ENCODE results near the gene GATB.
"Not testable (repeated sequence)": the region's sequence is repeated elsewhere in the genome, so short reads cannot be mapped to it uniquely, and the experiment has no call there.

Gene GATB

DNA sequence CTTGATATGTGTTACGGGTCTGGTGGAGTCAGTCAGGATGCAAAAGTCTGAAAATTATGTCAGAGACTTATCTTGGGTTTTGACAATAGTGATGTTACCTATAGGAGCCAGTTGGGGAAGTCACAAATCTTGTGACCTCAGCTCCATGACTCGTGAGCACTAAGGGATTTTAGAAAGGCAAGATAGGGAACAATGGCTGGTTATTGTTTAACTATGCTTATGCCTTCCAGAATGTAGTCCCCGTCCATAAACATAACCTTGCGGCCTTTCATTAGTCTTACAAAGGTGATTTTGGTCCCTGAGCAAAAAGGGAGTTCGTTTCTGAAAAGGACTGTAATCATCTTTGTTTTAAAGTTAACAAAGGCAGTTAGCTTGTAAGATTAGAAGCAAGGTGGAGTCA, 23.9 kb upstream of the GATB start:
- DNase-seq = no peak

GRCh38 chr4:151783867-151784266, 23.1 kb upstream of the GATB start:
- DNase-seq = no peak

- DNase-seq = no peak
Observed at GRCh38 chr4:151782296-151782695, 21.5 kb upstream of the GATB start.

GRCh38 chr4:151781026-151781425, 20.2 kb upstream of the GATB start:
- peak; percentile 75 for DNase-seq

DNA sequence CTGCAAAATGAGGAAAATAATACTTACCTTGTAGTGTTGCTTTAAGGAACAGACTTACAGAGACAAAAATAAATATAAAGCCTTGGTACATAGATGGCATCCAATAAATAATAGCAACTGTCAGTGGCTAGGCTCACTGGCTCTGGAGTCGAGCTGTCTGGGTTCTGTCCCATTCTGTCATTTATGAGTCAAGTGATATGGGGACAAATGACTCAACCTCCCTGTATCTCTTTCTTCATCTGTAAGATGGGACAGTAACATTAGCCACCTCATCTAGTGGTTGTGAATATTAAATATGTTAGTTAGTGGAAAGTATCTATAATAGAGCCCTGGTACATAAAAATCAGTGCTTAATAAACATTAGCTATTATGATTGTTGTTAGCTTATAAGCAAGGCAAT, 16.7 kb upstream of the GATB start:
- no peak for DNase-seq

DNA sequence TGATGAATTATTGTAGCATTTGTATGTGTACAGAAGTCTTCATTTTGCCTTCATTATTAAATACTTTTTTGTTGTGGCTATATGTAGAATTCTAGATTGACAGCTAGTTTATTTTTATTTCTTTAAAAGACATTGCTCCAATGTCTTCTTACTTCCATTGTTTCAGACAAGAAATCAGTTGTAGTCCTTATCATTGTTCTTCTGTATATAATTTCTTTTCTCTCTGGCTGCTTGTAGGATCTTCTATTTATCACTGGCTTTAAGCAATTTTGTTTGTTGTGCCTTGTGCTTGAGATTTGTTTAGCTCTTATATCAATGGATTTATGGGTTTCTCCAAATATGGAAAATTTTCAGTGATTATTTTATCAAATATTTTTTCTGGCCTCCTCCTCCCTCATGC, 13.5 kb upstream of the GATB start:
- no peak for DNase-seq

GRCh38 chr4:151772274-151772673, 11.5 kb upstream of the GATB start:
- no peak for DNase-seq

GRCh38 chr4:151771664-151772063, 10.9 kb upstream of the GATB start:
- peak; percentile 20 for DNase-seq

DNA sequence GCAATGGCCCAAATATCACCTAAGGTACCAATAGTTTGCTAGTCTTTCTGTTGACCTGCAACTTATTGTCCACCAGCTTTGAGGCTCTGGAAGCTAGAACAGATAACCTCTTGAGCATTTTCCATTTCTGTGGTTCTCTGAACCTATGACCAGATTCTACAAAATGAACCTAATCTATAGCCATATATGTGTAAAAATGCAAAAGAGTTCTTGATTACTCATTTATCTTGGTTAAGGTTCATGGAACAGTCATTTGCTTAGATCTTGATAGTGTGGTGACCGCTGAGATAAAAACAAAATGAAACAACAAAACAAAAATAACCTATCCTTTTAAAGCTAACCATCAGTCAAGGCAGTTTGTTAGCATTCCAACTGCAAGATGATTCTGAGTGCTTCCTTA, 9.3 kb upstream of the GATB start:
- DNase-seq = no peak

DNA sequence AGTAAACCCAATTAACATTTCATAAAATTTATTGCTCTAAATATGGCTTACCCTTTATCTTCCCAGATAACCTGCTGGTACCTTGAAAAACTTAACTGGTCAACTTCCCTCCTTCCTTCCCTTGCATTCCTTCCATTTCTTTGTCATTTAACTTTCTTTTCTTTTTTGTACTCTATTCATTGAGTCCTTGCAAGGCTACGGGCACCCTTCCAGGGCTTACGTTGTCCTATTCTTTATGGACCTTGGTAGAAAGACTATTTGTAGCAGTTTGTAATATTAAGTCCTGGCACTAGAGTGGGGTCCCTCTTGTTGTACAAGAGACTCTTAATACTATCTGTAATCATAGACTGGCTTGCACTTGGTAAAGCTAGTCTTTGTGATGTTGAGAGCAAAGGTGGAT, 8.0 kb upstream of the GATB start:
- DNase-seq = no peak

DNA sequence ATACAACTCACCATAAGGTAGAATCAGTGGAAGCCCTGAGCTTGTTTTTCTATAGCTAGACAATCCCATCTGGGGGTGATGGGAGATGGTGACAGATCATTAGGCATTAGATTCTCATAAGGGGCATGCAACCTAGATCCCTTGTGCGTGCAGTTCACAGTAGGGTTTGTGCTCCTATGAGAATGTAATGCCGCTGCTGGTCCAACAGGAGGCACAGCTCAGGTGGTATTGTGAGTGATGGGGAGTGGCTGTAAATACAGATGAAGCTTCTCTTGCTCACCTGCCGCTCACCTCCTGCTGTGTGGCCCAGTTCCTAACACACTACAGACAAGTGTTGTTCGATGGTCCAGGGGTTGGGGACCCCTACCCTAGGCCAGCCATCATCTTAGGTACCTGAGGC, 5.9 kb upstream of the GATB start:
- DNase-seq = no peak

- no peak for DNase-seq
Observed at GRCh38 chr4:151760002-151760401, 805 bp downstream of the GATB start.

DNA sequence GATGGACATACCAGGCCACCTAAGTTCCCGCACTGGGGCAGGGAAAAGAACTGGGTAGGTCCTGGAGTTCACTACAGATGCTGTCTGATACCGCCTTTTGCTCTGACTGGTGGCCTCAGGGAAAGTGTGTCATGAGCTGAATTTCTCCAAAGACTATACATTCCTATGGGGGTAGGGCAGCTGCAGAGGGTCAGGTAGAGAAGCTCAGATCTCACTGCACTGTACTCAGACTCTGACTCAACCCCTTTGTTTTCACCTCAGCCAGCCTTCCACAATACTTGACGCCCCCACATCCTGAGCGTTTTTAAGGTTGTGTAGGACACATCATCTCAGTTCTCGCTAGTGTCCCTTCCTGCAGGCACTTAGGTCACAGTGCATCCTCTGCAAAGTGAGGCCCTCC, 7.8 kb downstream of the GATB start:
- DNase-seq = no peak

DNA sequence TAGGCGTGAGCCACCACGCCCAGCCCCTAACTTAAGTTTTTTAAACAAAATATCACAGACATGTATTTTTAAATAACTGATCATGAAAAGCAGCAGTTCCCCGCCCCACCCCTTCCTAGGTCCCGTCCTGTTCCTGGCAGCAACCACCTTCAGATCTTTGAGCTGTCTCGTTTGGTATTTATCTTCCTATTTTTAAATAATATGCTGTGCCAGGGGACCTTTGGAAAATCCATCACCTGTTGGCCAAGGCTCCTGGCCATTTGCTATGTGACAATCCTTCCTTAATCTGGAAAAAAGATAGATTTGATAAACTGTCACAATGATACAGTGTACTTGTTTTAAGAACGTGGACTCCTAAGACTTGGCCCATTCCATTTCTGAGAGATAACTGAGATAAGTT, 10.7 kb downstream of the GATB start:
- DNase-seq = no peak

GRCh38 chr4:151745481-151746231, 15.2 kb downstream of the GATB start:
- no peak for DNase-seq

DNA sequence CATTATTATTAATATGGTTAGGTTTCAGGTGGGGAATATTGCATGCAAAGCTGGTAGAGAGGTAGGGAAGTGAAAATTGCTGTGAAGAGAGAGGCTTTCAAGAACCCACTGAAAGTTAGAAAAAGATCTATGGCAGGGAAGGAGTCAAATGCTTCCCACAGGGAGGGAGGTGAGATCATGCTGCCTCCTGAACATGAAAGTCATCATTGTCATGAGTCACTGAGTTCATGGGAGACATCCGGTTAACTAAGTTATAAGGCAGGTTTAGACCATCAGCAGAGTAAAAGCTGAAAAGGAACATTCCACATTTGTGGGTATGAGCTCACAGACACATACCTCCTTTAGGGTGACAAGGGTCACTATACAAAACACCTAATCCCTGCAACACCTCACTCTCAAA, 16.2 kb downstream of the GATB start:
- DNase-seq = no peak

DNA sequence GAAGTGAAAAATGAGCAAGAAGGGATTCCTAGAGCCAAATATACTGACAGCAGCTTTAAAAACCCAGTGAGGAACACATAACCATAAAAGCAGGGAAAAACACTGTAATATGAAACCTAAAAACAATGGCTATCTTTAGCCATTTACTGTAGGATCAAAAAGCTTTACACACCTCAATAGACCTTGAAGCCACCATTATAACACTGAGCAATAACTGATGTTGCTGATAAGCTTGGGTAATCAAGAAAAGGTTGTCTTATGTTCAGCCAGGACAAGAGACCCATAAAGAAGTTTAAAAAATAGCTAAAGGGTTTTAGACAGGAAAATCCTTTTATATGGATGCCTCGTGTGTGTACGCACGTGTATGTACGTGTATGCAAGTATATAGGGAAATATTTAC, 16.9 kb downstream of the GATB start:
- DNase-seq = no peak

DNA sequence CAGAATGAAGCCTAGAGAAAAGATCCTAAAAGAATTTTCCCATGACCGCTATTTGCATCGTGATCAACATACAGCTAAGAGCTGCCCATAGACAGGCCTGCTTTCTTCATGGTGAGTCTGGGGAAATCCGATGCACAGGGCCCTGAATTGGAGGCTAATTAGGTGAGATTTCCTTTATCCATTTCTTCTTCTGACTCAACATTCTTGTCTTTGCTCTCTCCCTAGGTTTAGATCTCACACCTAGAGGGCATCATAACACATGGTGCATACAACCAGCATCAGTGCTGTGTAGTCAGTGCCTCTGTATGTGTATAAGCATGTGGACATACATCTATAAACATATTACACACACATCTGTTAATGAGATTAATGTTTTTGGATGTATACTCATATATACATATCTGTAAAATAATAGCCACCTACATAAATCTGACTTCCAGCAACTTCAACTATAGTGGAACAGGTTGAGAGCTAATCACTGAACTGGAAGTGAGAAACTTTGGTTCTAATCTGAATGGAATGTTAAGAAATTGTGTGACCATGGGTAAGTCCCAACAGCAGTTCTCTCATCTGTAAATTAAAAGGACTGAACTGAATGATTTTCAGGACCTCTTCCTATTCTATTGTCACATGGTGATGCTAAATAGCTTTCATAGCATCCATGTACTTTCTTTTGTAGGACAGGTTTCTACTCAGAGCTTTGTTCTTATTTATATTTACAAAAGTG, 17.5 kb downstream of the GATB start:
- DNase-seq = no peak

DNA sequence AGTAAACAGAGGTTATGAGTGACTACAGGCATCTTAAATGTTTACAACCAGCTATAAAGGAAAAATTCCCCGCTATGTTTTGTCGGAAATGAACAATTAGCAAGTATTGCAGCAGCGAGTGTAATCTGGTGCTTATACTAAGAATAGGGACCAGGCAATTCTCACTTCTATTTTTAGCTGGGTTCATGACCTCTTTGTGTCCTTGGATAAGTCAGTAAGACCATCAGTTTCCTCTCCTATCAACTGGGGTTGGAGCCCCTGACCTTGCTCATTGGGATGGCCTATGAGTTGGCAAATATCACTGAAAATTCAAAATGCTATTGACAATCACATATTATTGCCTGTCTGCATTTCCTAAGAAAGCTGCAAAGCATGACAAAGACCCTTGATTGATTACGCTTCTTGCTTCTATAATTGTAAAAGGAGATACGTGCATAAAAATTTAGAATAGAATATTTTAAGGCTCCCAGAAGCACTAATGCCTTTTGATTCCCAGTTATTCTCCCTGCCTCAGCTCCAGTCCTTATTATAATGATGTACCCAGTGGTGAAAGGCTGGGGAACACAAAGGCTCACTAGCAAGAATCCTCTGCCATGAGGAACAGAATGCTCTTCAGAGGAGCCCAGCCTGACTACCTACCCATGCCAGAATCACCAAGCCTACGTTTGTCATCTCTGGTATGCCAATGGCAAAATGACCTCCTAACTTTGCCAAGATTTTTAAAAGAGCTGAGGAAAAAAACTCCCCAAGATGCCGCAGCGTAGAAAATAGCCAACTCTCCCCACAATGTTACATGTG, 21.9 kb downstream of the GATB start:
- no peak for DNase-seq

- DNase-seq = not testable (repeated sequence)
Observed at GRCh38 chr4:151736852-151737251, 24.0 kb downstream of the GATB start.

DNA sequence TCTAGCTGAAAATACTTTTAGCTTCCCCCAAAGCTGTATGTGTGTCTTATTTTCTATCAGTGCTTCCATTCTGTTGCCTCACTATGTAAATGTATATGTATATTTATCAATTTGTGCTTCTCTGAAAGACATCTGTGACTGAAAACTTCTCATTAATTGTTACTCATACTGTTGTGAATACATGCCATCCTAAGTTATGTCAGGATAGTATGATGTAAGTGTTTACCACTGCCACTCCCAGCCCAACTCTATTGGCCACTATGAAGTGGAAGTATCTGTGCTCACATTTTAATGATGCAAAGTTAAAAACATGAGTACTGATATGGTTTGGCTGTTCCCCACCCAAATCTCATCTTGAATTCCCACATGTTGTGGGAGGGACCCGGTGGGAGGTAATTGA, 24.4 kb downstream of the GATB start:
- DNase-seq = no peak

GRCh38 chr4:151731670-151732069, 29.1 kb downstream of the GATB start:
- not testable (repeated sequence) for DNase-seq

- DNase-seq = no peak
Observed at GRCh38 chr4:151729731-151730559, 30.9 kb downstream of the GATB start.

All from eye (tissue), 1 donor.